Activated CD4-positive, alpha-beta T cell treated with anti-CD3 and anti-CD28 coated beads for 24 hours (primary cell): ENCODE measurements around the gene ICE1.
A peak's percentile ranks its signal among the peaks of the same experiment; 100 is the strongest.
"Not testable (repeated sequence)": the region's sequence is repeated elsewhere in the genome, so short reads cannot be mapped to it uniquely, and the experiment has no call there.

Experiments
- DNase-seq, 2 donors: peaks; one replicate each; pipeline ENCODE4 v3.0.0-alpha.2; 2020; ENCODE audit warnings: low read depth in 2 of 2

ICE1 gene

GRCh38 chr5:5398071-5398470 is 24.4 kb upstream of the ICE1 start:
- DNase-seq, result no peak

- DNase-seq, result no peak
These were observed 21.4 kb upstream of the ICE1 start for GRCh38 chr5:5401095-5401494.

GRCh38 chr5:5403741-5404140 is 18.7 kb upstream of the ICE1 start:
- DNase-seq, result no peak

- DNase-seq, result no peak
These were observed 18.1 kb upstream of the ICE1 start for GRCh38 chr5:5404381-5404780.

- no peak for DNase-seq
These were observed 17.0 kb upstream of the ICE1 start for GRCh38 chr5:5405441-5405840.

GRCh38 chr5:5407924-5408323 is 14.6 kb upstream of the ICE1 start:
- no peak for DNase-seq

GRCh38 chr5:5409151-5409810 is 13.2 kb upstream of the ICE1 start:
- no peak for DNase-seq

GRCh38 chr5:5413856-5414255 is 8.6 kb upstream of the ICE1 start:
- not testable (repeated sequence) for DNase-seq

- no peak for DNase-seq
These were observed 7.5 kb upstream of the ICE1 start for GRCh38 chr5:5414999-5415398.

- no peak for DNase-seq
These were observed 5.7 kb upstream of the ICE1 start for GRCh38 chr5:5416733-5417132.

- DNase-seq, result no peak
These were observed 4.5 kb upstream of the ICE1 start for GRCh38 chr5:5418006-5418405.

- no peak for DNase-seq
These were observed 3.7 kb upstream of the ICE1 start for GRCh38 chr5:5418764-5419163.

- DNase-seq, result no peak
These were observed 2.9 kb upstream of the ICE1 start for GRCh38 chr5:5419291-5420210.

- no peak for DNase-seq
These were observed 2.2 kb upstream of the ICE1 start for GRCh38 chr5:5420251-5420650.

GRCh38 chr5:5421149-5421960 is 1.1 kb upstream of the ICE1 start:
- DNase-seq, result peak in 1 of 2 donors; percentile 5

GRCh38 chr5:5422819-5423515 is 490 bp downstream of the ICE1 start:
- no peak for DNase-seq

GRCh38 chr5:5423586-5423985 is 1.1 kb downstream of the ICE1 start:
- DNase-seq, result no peak

GRCh38 chr5:5424736-5425135 is 2.3 kb downstream of the ICE1 start:
- no peak for DNase-seq

- DNase-seq, result no peak
These were observed 7.7 kb downstream of the ICE1 start for GRCh38 chr5:5430136-5430535.

GRCh38 chr5:5432020-5432707 is 9.7 kb downstream of the ICE1 start:
- no peak for DNase-seq

- DNase-seq, result no peak
These were observed 13.8 kb downstream of the ICE1 start for GRCh38 chr5:5436203-5436760.
